Loucy (cell line): ENCODE results near the gene XG.

ENCODE experiments used
- H2AFZ ChIP-seq: fragments of 200-600 bp; sonication (generic); 2 replicates; pipeline ENCODE4 v1.6.0; 2016; ENCODE audit warnings: antibody characterized with exemption, mild to moderate bottlenecking, low read length, moderate library complexity
- H3F3A ChIP-seq: fragments of 200-600 bp; 2 replicates; pipeline ENCODE4 v1.6.0; 2016; ENCODE audit warnings: antibody characterized with exemption, low read depth, mild to moderate bottlenecking
- H3K27me3 ChIP-seq: fragments of 200-600 bp; sonication (generic); 2 replicates; pipeline ENCODE4 v1.6.1; 2014; ENCODE audit warnings: low read length, mild to moderate bottlenecking; ENCODE audit not compliant: insufficient read depth, poor library complexity, severe bottlenecking
- H3K36me3 ChIP-seq: fragments of 200-600 bp; sonication (generic); 2 replicates; pipeline ENCODE4 v1.6.1; 2016; ENCODE audit warnings: low read length; ENCODE audit not compliant: insufficient read depth
- H3K4me1 ChIP-seq: fragments of 200-600 bp; sonication (generic); 2 replicates; pipeline ENCODE4 v1.5.1; 2014; ENCODE audit warnings: low read length, mild to moderate bottlenecking; ENCODE audit not compliant: insufficient read depth, poor library complexity, severe bottlenecking
- H3K4me2 ChIP-seq: fragments of 200-600 bp; sonication (generic); 2 replicates; pipeline ENCODE4 v1.6.0; 2014; ENCODE audit warnings: antibody characterized with exemption, low read length, low read depth, mild to moderate bottlenecking; ENCODE audit not compliant: poor library complexity, severe bottlenecking
- H3K4me3 ChIP-seq: fragments of 200-600 bp; sonication (generic); 2 replicates; pipeline ENCODE4 v1.5.1; 2014; ENCODE audit warnings: low read length, mild to moderate bottlenecking, mixed read lengths; ENCODE audit not compliant: poor library complexity, severe bottlenecking
- H3K79me2 ChIP-seq: fragments of 200-600 bp; sonication (generic); 2 replicates; pipeline ENCODE4 v1.6.1; 2014; ENCODE audit warnings: low read length; ENCODE audit not compliant: insufficient read depth
- H3K9ac ChIP-seq: fragments of 200-600 bp; sonication (generic); 2 replicates; pipeline ENCODE4 v1.6.0; 2014; ENCODE audit warnings: mild to moderate bottlenecking, low read depth, low read length, moderate library complexity; ENCODE audit not compliant: poor library complexity, severe bottlenecking
- H3K9me2 ChIP-seq: fragments of 200-600 bp; sonication (generic); replicated peaks from 2 replicates; pipeline ENCODE4 v1.6.1; 2016; ENCODE audit warnings: low read depth, low read length, mixed read lengths
- H3K9me3 ChIP-seq: fragments of 200-600 bp; sonication (generic); 2 replicates; pipeline ENCODE4 v1.6.1; 2014; ENCODE audit warnings: mild to moderate bottlenecking, antibody characterized with exemption, low read length, low read depth; ENCODE audit not compliant: insufficient read depth
- H4K20me1 ChIP-seq: fragments of 200-600 bp; sonication (generic); 2 replicates; pipeline ENCODE4 v1.6.0; 2014; ENCODE audit warnings: antibody characterized with exemption, low read length, mild to moderate bottlenecking; ENCODE audit not compliant: insufficient read depth, poor library complexity, severe bottlenecking
- EZH2phosphoT487 ChIP-seq: fragments of 200-600 bp; IDR thresholded peaks from 2 replicates; pipeline ENCODE4 v1.6.1; 2018; ENCODE audit warnings: antibody characterized with exemption, mild to moderate bottlenecking, moderate library complexity, borderline replicate concordance
- TF ChIP-seq, protein P1 (sequence below): fragments of 200-600 bp; sonication (generic); conservative IDR thresholded peaks from 2 replicates; pipeline ENCODE4 v1.5.1; 2014; ENCODE audit warnings: mild to moderate bottlenecking, antibody characterized with exemption, low read length

The XG gene

GRCh38 chrX:2781698-2782097 lies 29.9 kb downstream of the XG start:
- Histone ChIP-seq H2AFZ (no peak overlapping the region), H3F3A (no peaks in the 10 kb centered on the region), H3K9me2 (no peaks in the 10 kb centered on the region), H3K9ac (no peak overlapping the region), H3K79me2 (no peaks in the 10 kb centered on the region), H3K9me3 (no peaks in the 10 kb centered on the region), H3K4me3 (no peak overlapping the region), H3K27me3 (no peaks in the 10 kb centered on the region), H3K4me2 (no peak overlapping the region), H3K36me3 (no peaks in the 10 kb centered on the region), H4K20me1 (no peaks in the 10 kb centered on the region), H3K4me1 (no peaks in the 10 kb centered on the region)
- no peak for TF ChIP-seq EZH2phosphoT487
- TF ChIP-seq, protein P1, sequence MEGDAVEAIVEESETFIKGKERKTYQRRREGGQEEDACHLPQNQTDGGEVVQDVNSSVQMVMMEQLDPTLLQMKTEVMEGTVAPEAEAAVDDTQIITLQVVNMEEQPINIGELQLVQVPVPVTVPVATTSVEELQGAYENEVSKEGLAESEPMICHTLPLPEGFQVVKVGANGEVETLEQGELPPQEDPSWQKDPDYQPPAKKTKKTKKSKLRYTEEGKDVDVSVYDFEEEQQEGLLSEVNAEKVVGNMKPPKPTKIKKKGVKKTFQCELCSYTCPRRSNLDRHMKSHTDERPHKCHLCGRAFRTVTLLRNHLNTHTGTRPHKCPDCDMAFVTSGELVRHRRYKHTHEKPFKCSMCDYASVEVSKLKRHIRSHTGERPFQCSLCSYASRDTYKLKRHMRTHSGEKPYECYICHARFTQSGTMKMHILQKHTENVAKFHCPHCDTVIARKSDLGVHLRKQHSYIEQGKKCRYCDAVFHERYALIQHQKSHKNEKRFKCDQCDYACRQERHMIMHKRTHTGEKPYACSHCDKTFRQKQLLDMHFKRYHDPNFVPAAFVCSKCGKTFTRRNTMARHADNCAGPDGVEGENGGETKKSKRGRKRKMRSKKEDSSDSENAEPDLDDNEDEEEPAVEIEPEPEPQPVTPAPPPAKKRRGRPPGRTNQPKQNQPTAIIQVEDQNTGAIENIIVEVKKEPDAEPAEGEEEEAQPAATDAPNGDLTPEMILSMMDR, result no peak

GRCh38 chrX:2782171-2782570 lies 30.3 kb downstream of the XG start:
- Histone ChIP-seq H3K9ac (no peak overlapping the region), H3F3A (no peaks in the 10 kb centered on the region), H2AFZ (no peak overlapping the region), H3K9me2 (no peaks in the 10 kb centered on the region), H3K4me3 (no peak overlapping the region), H3K9me3 (no peaks in the 10 kb centered on the region), H3K4me2 (no peak overlapping the region), H4K20me1 (no peaks in the 10 kb centered on the region), H3K79me2 (no peaks in the 10 kb centered on the region), H3K27me3 (no peaks in the 10 kb centered on the region), H3K4me1 (no peaks in the 10 kb centered on the region), H3K36me3 (no peaks in the 10 kb centered on the region)
- TF ChIP-seq EZH2phosphoT487, result no peak
- TF ChIP-seq, protein P1, result no peak

DNA sequence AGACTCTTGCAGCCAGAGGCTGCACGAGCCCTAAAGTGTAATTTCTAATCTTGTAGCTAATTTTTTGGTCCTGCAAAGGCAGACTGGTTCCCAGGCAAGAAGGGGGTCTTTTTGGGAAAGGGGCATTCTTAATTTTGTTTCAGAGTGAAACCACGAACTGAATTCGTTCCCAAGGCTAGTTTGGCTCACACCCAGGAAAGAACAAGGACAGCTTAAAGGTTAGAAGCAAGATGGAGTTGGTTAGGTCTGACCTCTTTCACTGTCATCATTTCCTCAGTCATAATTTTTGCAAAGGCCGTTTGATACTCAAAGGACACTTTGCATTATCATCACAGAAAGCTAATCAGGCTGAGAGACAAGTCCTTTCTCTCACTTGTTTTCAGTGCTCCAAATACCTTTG lies 30.9 kb downstream of the XG start:
- no peaks in the 10 kb centered on the region for H3K27me3 ChIP-seq
- H3F3A ChIP-seq, result no peaks in the 10 kb centered on the region
- no peaks in the 10 kb centered on the region for H3K9me2 ChIP-seq
- H3K36me3 ChIP-seq, result no peaks in the 10 kb centered on the region
- no peaks in the 10 kb centered on the region for H3K4me1 ChIP-seq
- no peaks in the 10 kb centered on the region for H4K20me1 ChIP-seq
- H3K79me2 ChIP-seq, result no peaks in the 10 kb centered on the region
- no peak overlapping the region for H3K4me2 ChIP-seq
- H3K9me3 ChIP-seq, result no peaks in the 10 kb centered on the region
- no peak overlapping the region for H3K4me3 ChIP-seq
- no peak for TF ChIP-seq EZH2phosphoT487
- TF ChIP-seq, protein P1, result no peak
- no peak overlapping the region for H2AFZ ChIP-seq
- H3K9ac ChIP-seq, result no peak overlapping the region
